HG02852 (cell line): ENCODE measurements around the gene SUCO.
"Not testable (repeated sequence)": the region's sequence is repeated elsewhere in the genome, so short reads cannot be mapped to it uniquely, and the experiment has no call there.

Experiments used
- ATAC-seq: cut with Tn5 transposase; IDR thresholded peaks from one replicate; pipeline ENCODE4 v1.9.1; 2021; ENCODE audit warnings: mild to moderate bottlenecking, moderate library complexity; ENCODE audit not compliant: unreplicated experiment

Gene SUCO

DNA sequence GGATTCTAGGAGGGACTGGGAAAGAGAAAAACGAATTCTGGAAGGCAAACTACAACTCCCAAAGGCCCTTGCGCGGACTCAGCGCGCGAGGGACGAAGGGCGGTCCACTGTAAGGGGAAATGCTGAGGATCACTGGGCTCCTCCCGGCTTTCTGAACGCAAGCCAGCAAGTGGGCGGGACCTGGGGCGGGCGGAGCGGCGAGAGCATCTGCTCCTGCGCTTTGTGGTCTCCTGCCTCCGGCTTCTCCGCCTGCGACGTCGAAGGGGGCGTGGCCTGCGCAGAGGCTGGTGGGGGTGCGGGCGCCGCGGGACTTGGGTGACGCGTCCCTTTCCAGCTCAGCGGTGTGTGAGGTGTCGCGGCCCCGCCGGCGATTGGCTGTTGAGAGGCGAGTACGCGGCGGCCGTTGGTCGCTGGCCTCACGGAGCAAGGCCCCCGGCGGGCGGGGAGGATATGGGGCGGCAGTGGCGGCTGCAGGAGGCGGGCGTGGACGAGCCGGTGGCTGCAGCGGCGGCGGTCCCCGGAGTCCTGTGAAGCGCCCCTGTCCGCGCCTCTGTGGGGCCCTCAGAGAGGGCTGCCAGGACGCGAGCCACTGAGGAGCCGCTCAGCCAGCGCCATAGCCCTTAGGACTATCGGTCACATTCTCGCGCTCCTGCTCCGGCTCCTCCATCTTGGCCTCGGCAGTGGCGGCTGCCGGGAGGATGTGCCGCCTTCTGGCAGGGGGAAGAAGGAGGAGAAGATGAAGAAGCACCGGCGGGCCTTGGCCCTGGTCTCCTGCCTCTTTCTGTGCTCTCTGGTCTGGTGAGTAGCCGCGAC lies at the start of gene SUCO:
TSS of gene SUCO (plus strand) at position 451 of the 813 bp plus-strand sequence. CDS start at position 737, 286 bp downstream.
- peak; percentile 83 for ATAC-seq

- ATAC-seq: no peak
These were observed 49.5 kb upstream of the SUCO start for GRCh38 chr1:172483448-172483847.

DNA sequence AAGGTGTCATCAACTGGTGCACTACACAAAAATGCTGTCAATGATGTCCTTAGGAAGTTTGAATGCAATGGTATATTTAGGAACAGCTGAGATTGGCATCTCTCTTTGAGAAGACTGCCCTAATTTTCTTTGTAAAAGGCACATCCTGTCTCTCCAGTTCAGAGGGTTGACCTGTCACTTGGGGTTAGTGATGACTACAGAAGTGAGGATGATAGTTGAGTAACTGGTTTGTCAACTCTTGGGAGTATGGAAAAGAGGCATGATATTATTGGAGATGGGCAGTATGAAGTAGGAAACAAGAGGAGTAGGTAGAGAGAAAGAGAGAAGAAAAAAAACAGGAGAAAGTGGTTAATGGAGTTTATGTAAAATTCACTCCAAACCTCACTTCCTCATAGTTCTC lies 48.7 kb upstream of the SUCO start:
- ATAC-seq: no peak

DNA sequence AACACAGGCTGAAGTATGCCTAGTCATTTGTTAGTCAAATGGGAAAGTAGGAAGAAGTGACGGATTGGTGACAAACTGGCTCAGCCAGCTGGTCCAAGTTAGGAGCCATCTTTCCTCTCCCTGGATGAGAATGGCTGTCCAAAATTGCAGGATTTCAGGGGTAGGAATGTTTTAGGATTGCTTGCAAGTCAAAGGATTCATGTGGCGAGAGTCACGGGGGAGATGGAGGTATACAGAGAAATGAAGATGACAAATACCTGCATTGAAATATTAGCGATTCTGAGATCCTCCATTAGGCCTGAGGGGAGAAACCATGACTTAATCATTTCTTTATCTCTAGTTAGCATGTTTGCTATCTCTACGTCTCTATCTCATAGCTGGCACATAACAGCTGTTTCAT lies 47.3 kb upstream of the SUCO start:
- no peak for ATAC-seq

DNA sequence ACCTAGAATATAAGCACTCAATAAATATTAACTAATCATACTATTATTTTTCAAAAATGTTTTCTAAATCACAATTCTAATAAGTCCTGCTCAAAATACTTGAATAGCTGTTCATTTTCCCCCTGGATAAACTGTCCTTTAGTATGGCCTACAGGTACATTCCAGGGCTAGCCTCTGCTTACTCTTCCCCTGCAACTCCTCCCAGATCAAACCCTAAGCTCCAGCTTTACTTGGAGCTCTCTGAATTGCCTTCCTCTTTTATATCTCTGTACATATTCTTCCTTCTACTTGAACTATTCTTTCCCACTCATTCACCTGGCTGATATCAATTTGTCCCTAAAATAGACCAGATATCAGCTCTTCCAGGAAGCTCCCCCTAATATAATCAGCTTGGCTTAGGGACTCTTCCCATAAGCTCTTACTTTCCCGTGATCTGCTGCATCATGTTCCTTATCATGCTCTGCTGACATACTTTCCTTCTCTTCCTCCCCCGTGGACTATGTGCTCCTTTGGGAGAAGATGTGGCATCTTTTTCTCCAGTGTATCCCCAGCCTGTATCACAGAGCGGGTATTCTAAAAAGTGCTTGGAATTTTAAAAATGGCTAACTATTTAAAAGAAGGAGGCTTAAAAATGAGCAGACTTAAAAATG lies 46.0 kb upstream of the SUCO start:
- ATAC-seq: no peak

GRCh38 chr1:172487550-172487949 lies 45.4 kb upstream of the SUCO start:
- no peak for ATAC-seq

DNA sequence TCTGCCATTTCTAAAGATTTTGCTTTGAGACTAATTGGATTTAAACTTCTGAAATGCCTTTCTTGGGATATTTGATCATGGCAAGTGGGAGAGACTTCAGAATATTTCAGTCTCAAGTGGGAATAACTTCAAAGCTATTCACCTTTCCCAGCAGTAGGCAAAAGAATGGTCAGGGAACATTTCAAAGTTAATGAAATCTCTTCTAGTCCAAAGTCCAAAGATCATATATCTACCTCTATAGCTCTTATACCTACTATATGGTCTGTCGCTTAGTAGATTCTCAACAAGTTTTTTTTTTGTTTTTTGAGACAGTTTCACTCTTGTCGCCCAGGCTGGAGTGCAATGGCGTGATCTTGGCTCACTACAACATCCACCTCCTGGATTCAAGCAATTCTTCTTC lies 44.6 kb upstream of the SUCO start:
- no peak for ATAC-seq

- ATAC-seq: no peak
These were observed 43.1 kb upstream of the SUCO start for GRCh38 chr1:172489847-172490246.

GRCh38 chr1:172492421-172492820 lies 40.5 kb upstream of the SUCO start:
- no peak for ATAC-seq

- no peak for ATAC-seq
These were observed 38.8 kb upstream of the SUCO start for GRCh38 chr1:172494166-172494565.

DNA sequence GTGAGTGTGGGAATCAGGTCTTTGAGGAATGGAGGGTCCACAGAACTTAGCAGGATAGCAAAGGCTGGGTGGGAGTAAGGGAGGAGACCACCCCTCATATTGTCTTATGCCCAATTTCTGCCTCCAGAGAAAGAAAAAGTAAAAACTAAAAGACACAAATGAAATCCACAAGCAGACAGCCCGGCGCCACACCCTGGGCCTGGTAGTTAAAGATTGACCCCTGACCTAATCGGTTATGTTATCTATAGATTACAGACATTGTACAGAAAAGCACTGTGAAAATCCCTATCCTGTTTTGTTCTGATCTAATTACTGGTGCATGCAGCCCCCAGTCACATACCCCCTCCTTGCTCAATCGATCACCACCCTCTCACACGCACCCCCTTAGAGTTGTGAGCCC lies 36.8 kb upstream of the SUCO start:
- ATAC-seq: not testable (repeated sequence)

DNA sequence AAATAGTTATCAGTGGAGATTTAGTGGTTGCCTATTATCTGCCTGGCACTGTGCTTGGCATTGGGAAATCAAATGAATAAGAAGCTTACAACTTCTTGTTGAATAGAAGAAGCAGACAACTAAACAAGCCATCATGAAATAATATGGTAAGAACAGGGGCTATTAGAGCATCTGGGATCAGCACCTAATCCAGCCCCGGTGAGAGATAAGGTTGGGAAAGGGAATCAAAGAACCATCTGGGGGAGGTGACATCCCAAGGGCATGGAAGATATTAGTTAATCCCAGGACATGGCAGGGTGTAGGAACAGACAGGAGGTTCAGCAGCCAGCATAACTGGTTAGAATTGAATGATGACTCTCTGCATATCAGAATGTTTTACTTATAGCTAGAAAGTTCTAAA lies 36.3 kb upstream of the SUCO start:
- no peak for ATAC-seq

- no peak for ATAC-seq
These were observed 35.7 kb upstream of the SUCO start for GRCh38 chr1:172497230-172497629.

DNA sequence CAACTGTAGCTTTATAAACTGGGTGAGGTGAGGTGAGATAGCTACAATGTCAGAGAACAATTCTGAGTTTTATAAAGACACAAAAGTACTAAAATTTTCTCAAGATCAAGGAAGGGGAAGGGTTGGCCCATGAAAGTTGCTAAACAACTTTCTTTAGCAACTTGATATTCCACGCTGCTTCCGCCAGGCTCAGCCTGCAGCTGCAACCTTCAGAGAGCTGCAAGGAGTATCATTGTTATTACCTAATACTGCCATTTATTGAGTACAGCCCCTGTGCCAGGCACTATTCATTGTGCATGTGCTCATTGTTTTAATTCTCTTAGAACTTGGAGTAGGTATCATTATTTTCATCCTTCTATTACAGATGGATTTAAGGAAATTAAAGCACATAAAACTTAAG lies 34.1 kb upstream of the SUCO start:
- ATAC-seq: no peak

GRCh38 chr1:172499636-172500141 lies 33.3 kb upstream of the SUCO start:
- ATAC-seq: no peak

GRCh38 chr1:172500207-172500606 lies 32.7 kb upstream of the SUCO start:
- no peak for ATAC-seq

DNA sequence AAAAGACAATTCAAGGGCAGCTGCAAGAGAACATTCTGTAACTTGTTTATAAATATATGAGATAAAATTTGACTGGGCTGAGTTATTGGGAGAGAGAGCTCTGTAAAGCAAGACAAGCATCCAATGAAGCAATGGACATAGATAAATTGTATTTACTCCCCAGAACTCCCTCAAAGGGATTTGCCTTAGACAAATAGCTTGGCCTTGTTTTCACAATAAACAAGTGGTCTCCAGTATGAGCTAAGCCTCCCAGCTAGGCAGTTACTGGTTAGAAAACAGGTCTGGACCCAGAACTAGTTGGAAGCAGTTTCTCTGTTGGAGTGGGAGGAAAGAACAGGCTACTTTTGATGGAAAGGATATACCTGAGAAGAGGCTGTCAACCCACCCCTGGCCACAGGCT lies 25.2 kb upstream of the SUCO start:
- no peak for ATAC-seq

DNA sequence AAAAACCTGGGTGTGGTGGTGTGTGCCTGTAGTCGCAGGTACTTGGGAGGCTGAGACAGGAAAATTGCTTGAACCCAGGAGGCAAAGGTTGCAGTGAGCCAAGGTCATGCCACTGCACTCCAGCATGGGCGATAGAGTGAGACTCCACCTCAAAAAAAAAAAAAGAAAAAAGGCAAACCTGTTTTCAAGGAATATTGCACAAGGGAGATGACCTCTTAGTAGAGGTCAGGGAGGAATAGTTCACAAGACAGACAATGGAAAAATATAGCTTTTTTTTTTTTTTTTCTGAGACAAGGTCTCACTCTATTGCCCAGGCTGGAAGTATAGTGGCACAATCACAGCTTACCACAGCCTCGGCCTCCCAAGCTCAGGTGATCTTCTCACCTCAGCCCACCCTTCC lies 22.5 kb upstream of the SUCO start:
- no peak for ATAC-seq

DNA sequence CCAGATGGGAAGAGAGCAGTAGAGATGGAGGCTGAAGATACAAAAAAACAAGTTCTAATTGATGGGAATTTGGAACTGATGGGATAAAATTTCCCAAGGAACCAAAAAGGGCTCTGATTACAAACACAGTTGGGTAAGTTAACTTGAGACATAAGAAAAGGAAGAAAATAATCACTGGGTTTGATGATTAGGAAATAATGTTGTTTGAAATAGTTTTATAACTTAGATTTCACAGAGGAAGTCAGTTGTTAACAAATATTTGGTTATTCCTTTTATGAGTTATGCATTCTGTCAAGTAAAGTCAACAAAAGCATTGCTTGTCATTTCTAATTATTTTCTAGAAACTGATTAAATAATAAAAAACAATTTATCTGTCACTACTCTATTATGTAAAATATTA lies 20.4 kb upstream of the SUCO start:
- no peak for ATAC-seq

- ATAC-seq: no peak
These were observed 19.5 kb upstream of the SUCO start for GRCh38 chr1:172513479-172513878.

GRCh38 chr1:172514108-172514507 lies 18.8 kb upstream of the SUCO start:
- ATAC-seq: no peak

DNA sequence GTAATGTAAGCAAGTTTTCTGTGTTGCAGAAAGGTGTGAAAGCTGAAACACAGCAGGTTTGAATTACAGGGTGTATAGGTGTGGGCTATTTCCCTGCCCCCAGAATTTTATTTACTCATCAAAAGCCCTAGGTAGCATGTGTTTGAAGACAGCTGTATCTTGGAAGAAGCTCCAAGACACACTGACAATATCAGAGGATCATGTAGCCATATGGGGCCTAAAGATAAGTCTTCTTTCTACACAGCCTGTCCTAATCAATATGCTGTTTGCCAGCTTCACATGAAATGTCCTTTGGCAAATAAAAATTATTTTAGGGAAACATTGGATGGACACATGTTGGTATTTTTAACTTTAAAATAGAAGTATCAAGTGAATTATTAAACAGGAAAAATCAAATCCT lies 17.5 kb upstream of the SUCO start:
- no peak for ATAC-seq
